Thyroid gland (tissue), 4 donors: Measurements from ENCODE around the gene NDUFA12. TPM values are rescaled to one million over a fixed set of nuclear protein-coding genes. Genes with fewer than 3 reads are reported as not detected.
"Not testable (repeated sequence)": the region's sequence is repeated elsewhere in the genome, so short reads cannot be mapped to it uniquely, and the experiment has no call there.

Source experiments
- DNase-seq, 2 donors: peaks; one replicate each; pipeline ENCODE4 v3.0.0-alpha.2; 2019
- H3K27ac ChIP-seq, 3 donors: fragments of 200-600 bp; sonication (generic); 1 replicate in 2 of 3; 2 replicates in 1 of 3; pipeline ENCODE4 v1.5.1; 2016 to 2019; ENCODE audit warnings: mild to moderate bottlenecking in 1 of 3, moderate library complexity in 1 of 3
- H3K27me3 ChIP-seq: fragments of 200-600 bp; sonication (generic); one replicate; pipeline ENCODE4 v1.5.1; 2019
- H3K36me3 ChIP-seq, 2 donors: fragments of 200-600 bp; sonication (generic); one replicate each; pipeline ENCODE4 v1.5.1; 2016 to 2019
- H3K4me1 ChIP-seq, 2 donors: fragments of 200-600 bp; sonication (generic); one replicate each; pipeline ENCODE4 v1.5.1; 2017 to 2019
- H3K4me3 ChIP-seq, 3 donors: fragments of 200-600 bp; sonication (generic); replicated peaks in 1 of 3; 1 replicate in 2 of 3; 2 replicates in 1 of 3; pipeline ENCODE4 v1.5.1; 2016; ENCODE audit warnings: mild to moderate bottlenecking in 1 of 3
- H3K9me3 ChIP-seq: fragments of 200-600 bp; sonication (generic); one replicate; pipeline ENCODE4 v1.5.1; 2017
- POLR2A ChIP-seq, 2 donors: fragments of 450-650 bp; IDR thresholded peaks; one replicate each; pipeline ENCODE4 v1.6.1; 2017; ENCODE audit warnings: antibody characterized with exemption in 2 of 2, mild to moderate bottlenecking in 2 of 2, moderate library complexity in 1 of 2
- WGBS, 2 donors: methylation state at CpG; one replicate each; pipeline ENCODE4 v1.1.5; 2017; 5-methylcytosine and 5-hydroxymethylcytosine counted together
- intact Hi-C: fragments of 100-400 bp; cut with DNase I; formaldehyde crosslinking; loops from one replicate; pipeline ENCODE4 v1.15.1; 2023
- total RNA-seq, 4 donors: library from RNA; depleted of rRNA; stranded (reverse); fragments of >200 nt; gene quantifications; one replicate each; pipeline ENCODE4 v1.2.3, GENCODE V29; 2016
- TF ChIP-seq, protein P1 (sequence below), 6 experiments: fragments of 200-600 bp in 3 of 6; fragments of 450-650 bp in 3 of 6; sonication (generic) in 3 of 6; IDR thresholded peaks; one replicate each; pipeline ENCODE4 v1.5.1; 2016 to 2019; ENCODE audit warnings: antibody characterized with exemption in 6 of 6, mild to moderate bottlenecking in 2 of 6, inconsistent platforms in 1 of 6, moderate library complexity in 1 of 6

NDUFA12 gene
- total RNA-seq, 4 donors from 2014 or later = 88.4 to 178 (median 136) TPM

- Histone ChIP-seq H3K36me3 (no peaks in the 10 kb centered on the region), H3K9me3 (no peaks in the 10 kb centered on the region), H3K4me1 (peaks cover 4 to 10% of the 10 kb centered on the region in 2 donors), H3K4me3 (no peak overlapping the region), H3K27me3 (no peaks in the 10 kb centered on the region), H3K27ac (peak overlapping the region; percentile 38 to 75 (median 75))
- DNase-seq = peak; percentile 14 to 30
- intact Hi-C loops = no loop called here
- 67 to 71% methylated on average over 8 of the region's 8 CpGs for WGBS, 2 donors
- TF ChIP-seq POLR2A (IDR thresholded peaks at IDR 0.05) = no peak
- TF ChIP-seq, protein P1, sequence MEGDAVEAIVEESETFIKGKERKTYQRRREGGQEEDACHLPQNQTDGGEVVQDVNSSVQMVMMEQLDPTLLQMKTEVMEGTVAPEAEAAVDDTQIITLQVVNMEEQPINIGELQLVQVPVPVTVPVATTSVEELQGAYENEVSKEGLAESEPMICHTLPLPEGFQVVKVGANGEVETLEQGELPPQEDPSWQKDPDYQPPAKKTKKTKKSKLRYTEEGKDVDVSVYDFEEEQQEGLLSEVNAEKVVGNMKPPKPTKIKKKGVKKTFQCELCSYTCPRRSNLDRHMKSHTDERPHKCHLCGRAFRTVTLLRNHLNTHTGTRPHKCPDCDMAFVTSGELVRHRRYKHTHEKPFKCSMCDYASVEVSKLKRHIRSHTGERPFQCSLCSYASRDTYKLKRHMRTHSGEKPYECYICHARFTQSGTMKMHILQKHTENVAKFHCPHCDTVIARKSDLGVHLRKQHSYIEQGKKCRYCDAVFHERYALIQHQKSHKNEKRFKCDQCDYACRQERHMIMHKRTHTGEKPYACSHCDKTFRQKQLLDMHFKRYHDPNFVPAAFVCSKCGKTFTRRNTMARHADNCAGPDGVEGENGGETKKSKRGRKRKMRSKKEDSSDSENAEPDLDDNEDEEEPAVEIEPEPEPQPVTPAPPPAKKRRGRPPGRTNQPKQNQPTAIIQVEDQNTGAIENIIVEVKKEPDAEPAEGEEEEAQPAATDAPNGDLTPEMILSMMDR (IDR thresholded peaks at IDR 0.05) = no peak
These were observed 16.3 kb downstream of the NDUFA12 start for GRCh38 chr12:94987076-94987669.

DNA sequence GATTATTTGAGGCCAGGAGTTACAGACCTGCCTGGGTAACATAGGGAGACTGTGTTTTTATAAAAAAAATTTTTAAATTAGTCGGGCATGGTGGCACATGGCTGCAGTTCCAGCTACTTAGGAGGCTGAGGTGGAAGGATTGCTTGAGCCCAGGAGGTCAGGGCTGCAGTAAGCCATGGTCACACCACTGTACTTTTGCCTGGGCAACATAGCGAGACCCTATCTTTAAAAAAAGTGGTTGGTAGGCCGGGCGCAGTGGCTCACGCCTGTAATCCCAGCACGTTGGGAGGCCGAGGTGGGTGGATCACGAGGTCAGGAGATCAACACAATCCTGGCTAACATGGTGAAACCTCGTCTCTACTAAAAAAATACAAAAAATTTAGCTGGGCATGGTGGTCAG, 18.4 kb downstream of the NDUFA12 start:
- H3K9me3 ChIP-seq, H3K4me1 ChIP-seq, DNase-seq, H3K36me3 ChIP-seq, H3K27ac ChIP-seq, intact Hi-C loops, H3K4me3 ChIP-seq, H3K27me3 ChIP-seq: not testable (repeated sequence)
- WGBS, 2 donors = 77 to 87% methylated on average over 9 of the region's 9 CpGs

- Histone ChIP-seq H3K36me3 (no peaks in the 10 kb centered on the region), H3K4me3 (no peak overlapping the region), H3K4me1 (peaks cover 4 to 10% of the 10 kb centered on the region in 2 donors), H3K27me3 (no peaks in the 10 kb centered on the region), H3K9me3 (no peaks in the 10 kb centered on the region), H3K27ac (no peak overlapping the region)
- TF ChIP-seq, protein P1 (IDR thresholded peaks at IDR 0.05) = no peak
- TF ChIP-seq POLR2A (IDR thresholded peaks at IDR 0.05) = no peak
- intact Hi-C loops = loop anchor here (5.0 kb wide), 1 partner anchor 441 kb away; no protein-coding TSS in a partner anchor
- 100% methylated on average over 2 of the region's 2 CpGs for WGBS, 2 donors
- no peak for DNase-seq
These were observed 20.2 kb downstream of the NDUFA12 start for GRCh38 chr12:94983321-94983720.

DNA sequence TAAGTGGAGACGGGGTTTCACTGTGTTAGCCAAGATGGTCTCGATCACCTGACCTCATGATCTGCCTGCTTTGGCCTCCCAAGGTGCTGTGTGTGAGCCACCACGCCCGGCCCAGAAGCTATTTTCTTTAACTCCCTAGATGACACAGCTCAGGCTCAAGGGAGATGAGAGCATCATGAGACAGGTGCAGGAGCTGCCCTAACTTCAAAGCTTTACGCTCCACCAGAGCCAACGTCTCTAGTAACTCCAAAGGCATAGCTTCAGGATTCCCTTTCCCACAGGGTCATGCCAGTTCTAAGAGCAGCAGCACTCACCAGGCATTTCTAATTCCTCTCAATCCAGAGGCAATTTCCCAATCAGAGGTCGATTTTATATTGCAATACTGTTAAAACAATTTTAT, 21.0 kb downstream of the NDUFA12 start:
- Histone ChIP-seq H3K4me3 (no peak overlapping the region), H3K27ac (no peak overlapping the region), H3K36me3 (no peaks in the 10 kb centered on the region), H3K9me3 (no peaks in the 10 kb centered on the region), H3K4me1 (peaks cover 3 to 12% of the 10 kb centered on the region in 2 donors), H3K27me3 (no peaks in the 10 kb centered on the region)
- no peak for DNase-seq
- WGBS, 2 donors = 81 to 84% methylated on average over 7 of the region's 7 CpGs
- TF ChIP-seq POLR2A (IDR thresholded peaks at IDR 0.05) = no peak
- TF ChIP-seq, protein P1 (IDR thresholded peaks at IDR 0.05) = no peak
- intact Hi-C loops = loop anchor here (5.0 kb wide), 1 partner anchor 440 kb away; no protein-coding TSS in a partner anchor

- 43 to 48% methylated on average over 4 of the region's 4 CpGs for WGBS, 2 donors
- no peaks in the 10 kb centered on the region for H3K9me3 ChIP-seq
- H3K4me1 ChIP-seq = peaks cover 0 to 3% of the 10 kb centered on the region in 2 donors
- no peak overlapping the region for H3K4me3 ChIP-seq
- no peak for TF ChIP-seq POLR2A (IDR thresholded peaks at IDR 0.05)
- TF ChIP-seq, protein P1 (IDR thresholded peaks at IDR 0.05) = peak in 4 of 6 experiments; percentile 8 to 57 (median 48)
- intact Hi-C loops = loop anchor here (5.0 kb wide), 1 partner anchor 438 kb away; no protein-coding TSS in a partner anchor
- DNase-seq = no peak
- no peaks in the 10 kb centered on the region for H3K27me3 ChIP-seq
- no peaks in the 10 kb centered on the region for H3K36me3 ChIP-seq
- H3K27ac ChIP-seq = no peak overlapping the region
These were observed 22.9 kb downstream of the NDUFA12 start for GRCh38 chr12:94980577-94980976.
